CD8-positive, alpha-beta memory T cell (primary cell): ENCODE measurements around the gene SSU72. TPM values are rescaled to one million over a fixed set of nuclear protein-coding genes. Genes with fewer than 3 reads are reported as not detected.

Source experiments
- CTCF ChIA-PET: fragments of 350-600 bp; sonication (Branson Sonifier 250); formaldehyde crosslinking; loops from one replicate; lab custom pipeline; 2021; ENCODE audit warnings: antibody characterized with exemption; lab: Charles Lee
- POLR2A ChIA-PET: fragments of 350-600 bp; sonication (Branson Sonifier 250); formaldehyde crosslinking; loops from one replicate; lab custom pipeline; 2021; ENCODE audit warnings: antibody characterized with exemption; lab: Charles Lee
- DNase-seq, 5 donors: peaks; one replicate each; pipeline versions ENCODE4 v3.0.0 to v3.0.0-alpha.2; 2020 to 2022; ENCODE audit warnings: mixed read lengths in 1 of 5
- H3K27ac ChIP-seq: one replicate; pipeline ENCODE4 v1.7.0; 2013; ENCODE audit warnings: low read depth, mild to moderate bottlenecking, low read length, moderate library complexity
- H3K27me3 ChIP-seq: 2 replicates; pipeline ENCODE4 v1.7.0; 2013; ENCODE audit warnings: low read length, mild to moderate bottlenecking; ENCODE audit not compliant: insufficient read depth, poor library complexity, severe bottlenecking
- H3K36me3 ChIP-seq: 2 replicates; pipeline ENCODE4 v1.7.0; 2013; ENCODE audit warnings: mild to moderate bottlenecking, low read length, moderate library complexity; ENCODE audit not compliant: insufficient read depth
- H3K4me1 ChIP-seq: 2 replicates; pipeline ENCODE4 v1.7.0; 2013; ENCODE audit warnings: mild to moderate bottlenecking, low read length, moderate library complexity; ENCODE audit not compliant: insufficient read depth
- H3K4me3 ChIP-seq: 2 replicates; pipeline ENCODE4 v1.7.0; 2013; ENCODE audit warnings: mild to moderate bottlenecking, low read length
- H3K9me3 ChIP-seq: 2 replicates; pipeline ENCODE4 v1.7.0; 2013; ENCODE audit warnings: mild to moderate bottlenecking, low read length
- H3K27ac Mint-ChIP-seq, 8 donors: one replicate each; pipeline ENCODE4 v1.8.0; 2020 to 2021; ENCODE audit warnings: mixed read lengths in 8 of 8, mild to moderate bottlenecking in 6 of 8, inconsistent platforms in 3 of 8, moderate library complexity in 3 of 8
- H3K27me3 Mint-ChIP-seq, 2 donors: one replicate each; pipeline ENCODE4 v1.8.0; 2020 to 2021; ENCODE audit warnings: mixed read lengths in 2 of 2, mild to moderate bottlenecking in 1 of 2, moderate library complexity in 1 of 2
- H3K36me3 Mint-ChIP-seq, 3 donors: one replicate each; pipeline ENCODE4 v1.8.0; 2020 to 2021; ENCODE audit warnings: mixed read lengths in 3 of 3, inconsistent platforms in 1 of 3, mild to moderate bottlenecking in 1 of 3
- H3K4me1 Mint-ChIP-seq, 3 donors: one replicate each; pipeline ENCODE4 v1.8.0; 2020 to 2021; ENCODE audit warnings: mixed read lengths in 3 of 3, inconsistent platforms in 1 of 3, mild to moderate bottlenecking in 1 of 3
- H3K4me3 Mint-ChIP-seq, 7 donors: one replicate each; pipeline ENCODE4 v1.8.0; 2020 to 2021; ENCODE audit warnings: mixed read lengths in 7 of 7, mild to moderate bottlenecking in 6 of 7, moderate library complexity in 4 of 7, inconsistent platforms in 2 of 7
- H3K9me3 Mint-ChIP-seq, 5 donors: one replicate each; pipeline ENCODE4 v1.8.0; 2020 to 2022; ENCODE audit warnings: mixed read lengths in 5 of 5, mild to moderate bottlenecking in 3 of 5, moderate library complexity in 2 of 5, inconsistent platforms in 1 of 5
- polyA plus RNA-seq: library from polyadenylated mRNA; unstranded; fragments of 300-500 nt; fragmentation: Illumina TruSeq; gene quantifications from one replicate; pipeline ENCODE4 v1.2.3, GENCODE V29; 2021
- total RNA-seq, 2 experiments: library from RNA; stranded (reverse); gene quantifications; one replicate each; pipeline ENCODE4 v1.2.3, GENCODE V29; 2021

SSU72 gene
- total and polyA plus RNA-seq, 3 experiments from 2014 or later = 123 to 231 (median 128) TPM

DNA sequence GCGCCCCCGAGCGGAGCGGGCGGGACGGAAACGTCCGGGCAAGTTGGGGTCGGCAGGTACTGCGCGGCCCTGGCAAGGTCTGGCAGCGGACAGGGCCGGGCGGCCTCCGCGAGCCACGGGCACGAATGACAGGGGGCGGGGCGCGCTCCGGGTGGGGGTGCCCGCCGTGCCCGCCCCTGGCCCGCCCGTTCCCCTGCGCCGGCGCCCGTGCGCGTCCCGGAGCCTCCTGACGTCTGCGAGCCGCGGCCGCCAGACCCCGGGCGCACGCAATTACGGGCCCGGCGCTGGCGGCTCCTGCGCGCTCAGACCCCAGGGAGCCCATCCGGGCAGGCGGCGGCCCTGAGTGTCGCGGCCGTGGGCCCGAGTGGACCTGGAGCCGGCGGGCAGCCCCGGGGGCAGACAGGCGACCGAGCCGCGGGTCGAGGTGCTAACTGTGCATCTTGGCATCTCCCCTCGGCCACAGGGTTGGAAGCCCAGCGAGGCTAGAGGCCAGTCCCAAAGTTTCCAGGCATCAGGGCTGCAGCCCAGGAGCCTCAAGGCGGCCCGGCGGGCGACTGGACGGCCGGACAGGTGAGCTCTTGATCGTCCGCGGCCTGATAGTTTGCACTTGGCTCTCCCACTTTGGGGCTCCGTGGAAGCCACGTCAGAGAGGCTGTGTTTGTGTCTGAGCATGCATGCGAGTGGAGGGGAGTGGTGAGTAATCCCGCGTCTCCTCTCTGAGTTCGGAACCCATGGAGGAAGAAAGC, 41.6 kb upstream of the SSU72 start:
- Mint-ChIP-seq H3K4me3 (peak overlapping the region; percentile 78 to 92 (median 84)), H3K36me3 (peaks cover 0 to 21% (median 0%) of the 10 kb centered on the region in 3 donors), H3K27ac (peak overlapping the region; percentile 50 to 90 (median 84)), H3K27me3 (no peaks in the 10 kb centered on the region), H3K4me1 (peaks cover 21 to 37% (median 22%) of the 10 kb centered on the region in 3 donors), H3K9me3 (peaks cover 0 to 4% (median 0%) of the 10 kb centered on the region in 5 donors)
- Histone ChIP-seq H3K4me1 (peaks cover 30% of the 10 kb centered on the region), H3K27ac (peak overlapping the region; percentile 99), H3K9me3 (no peaks in the 10 kb centered on the region), H3K4me3 (peak overlapping the region; percentile 53), H3K27me3 (no peaks in the 10 kb centered on the region), H3K36me3 (peaks cover 4% of the 10 kb centered on the region)
- POLR2A ChIA-PET = interaction anchor here (0.6 to 4.0 kb wide), 8 partner anchors 10 to 1714 kb away, joined by 3 to 101 read pairs (median 6); partner anchors contain the start of genes AURKAIP1 and CDK11A
- CTCF ChIA-PET = interaction anchor here (2.6 to 3.6 kb wide), 3 partner anchors 13 to 38 kb away, joined by 6 to 29 read pairs (median 17); no protein-coding TSS in a partner anchor
- peak in 3 of 5 donors; percentile 46 to 51 (median 51) for DNase-seq

DNA sequence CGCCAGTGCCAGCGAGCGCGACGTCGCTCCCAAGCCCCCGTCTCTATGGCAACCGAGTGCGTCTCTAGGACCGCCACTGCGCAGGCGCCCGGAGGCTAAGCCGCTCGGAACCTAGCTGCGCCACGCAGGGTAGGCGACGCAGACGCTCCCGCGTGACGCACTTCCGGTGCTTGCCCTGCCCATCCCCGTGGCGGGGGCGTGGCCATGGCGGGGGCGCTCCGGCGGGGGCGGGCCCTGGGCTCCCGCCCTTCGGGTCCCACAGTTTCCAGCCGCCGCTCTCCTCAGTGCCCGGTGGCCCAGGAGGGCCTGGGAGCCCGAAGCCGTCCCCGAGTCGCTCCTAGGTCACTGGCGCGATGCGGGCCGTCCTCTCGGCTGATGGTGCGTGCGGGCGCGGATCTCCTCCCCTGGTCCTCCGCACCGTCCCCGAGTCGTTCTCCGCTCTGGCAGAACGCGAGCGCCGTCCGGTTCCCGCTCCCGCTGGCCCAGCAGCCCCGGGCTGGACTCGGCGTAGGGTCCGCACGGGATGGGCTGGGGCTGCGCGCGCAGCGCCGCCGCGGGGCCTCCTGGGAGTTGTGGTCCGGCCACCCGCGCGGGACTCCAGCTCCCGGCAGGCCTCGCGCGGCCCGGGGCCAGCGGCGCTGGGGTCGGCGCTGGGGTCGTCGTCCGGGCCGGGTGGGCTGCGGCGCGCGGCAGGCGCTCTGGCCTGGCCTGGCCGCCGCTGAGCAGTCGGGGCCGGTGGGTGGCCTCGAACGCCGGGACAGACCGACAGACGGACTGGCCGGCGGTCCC, 40.8 kb upstream of the SSU72 start, which contains the start of gene MIB2:
TSS of gene MIB2 (plus strand) at position 245 of the 789 bp plus-strand sequence. CDS start 7,953 bp downstream, outside the sequence.
- H3K27me3 ChIP-seq = no peaks in the 10 kb centered on the region
- peaks cover 4% of the 10 kb centered on the region for H3K36me3 ChIP-seq
- H3K27ac ChIP-seq = peak within 1 kb of the TSS; percentile 99
- H3K36me3 Mint-ChIP-seq = peaks cover 0 to 21% (median 0%) of the 10 kb centered on the region in 3 donors
- peaks cover 21 to 37% (median 22%) of the 10 kb centered on the region in 3 donors for H3K4me1 Mint-ChIP-seq
- DNase-seq = peak; percentile 98 to 99 (median 99)
- H3K9me3 Mint-ChIP-seq = peaks cover 0 to 4% (median 0%) of the 10 kb centered on the region in 5 donors
- ChIA-PET POLR2A (interaction anchor here (0.6 to 4.0 kb wide), 11 partner anchors 11 to 1715 kb away, joined by 3 to 101 read pairs (median 5); partner anchors contain the start of genes AURKAIP1 and CDK11A), CTCF (interaction anchor here (1.0 to 3.0 kb wide), 3 partner anchors 14 to 429 kb away, joined by 3 to 29 read pairs (median 6); no protein-coding TSS in a partner anchor)
- peak within 1 kb of the TSS; percentile 95 for H3K4me3 ChIP-seq
- H3K27me3 Mint-ChIP-seq = no peaks in the 10 kb centered on the region
- no peaks in the 10 kb centered on the region for H3K9me3 ChIP-seq
- peak within 1 kb of the TSS; percentile 91 to 98 (median 93) for H3K4me3 Mint-ChIP-seq
- H3K27ac Mint-ChIP-seq = peak within 1 kb of the TSS; percentile 97 to 100 (median 98)
- peaks cover 30% of the 10 kb centered on the region for H3K4me1 ChIP-seq

DNA sequence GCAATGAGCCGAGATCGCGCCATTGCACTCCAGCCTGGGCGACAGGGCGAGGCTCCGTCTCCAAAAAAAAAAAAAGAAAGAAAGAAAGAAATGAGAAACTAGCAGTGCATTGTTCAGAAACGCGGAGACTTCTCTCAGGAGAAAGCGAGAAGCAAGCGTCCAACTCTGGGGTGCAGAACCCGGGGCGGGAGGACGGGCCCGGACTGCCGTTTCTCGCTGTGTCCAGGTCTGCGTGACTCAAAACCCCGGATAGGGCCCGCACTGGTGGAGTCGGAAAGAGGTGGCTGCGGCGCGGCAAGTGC, 40.2 kb upstream of the SSU72 start:
- Mint-ChIP-seq H3K36me3 (peaks cover 0 to 21% (median 0%) of the 10 kb centered on the region in 3 donors), H3K9me3 (peaks cover 0 to 4% (median 0%) of the 10 kb centered on the region in 5 donors), H3K4me3 (peak overlapping the region; percentile 91 to 98 (median 93)), H3K27ac (peak overlapping the region; percentile 97 to 100 (median 98)), H3K27me3 (no peaks in the 10 kb centered on the region), H3K4me1 (peaks cover 21 to 37% (median 22%) of the 10 kb centered on the region in 3 donors)
- POLR2A ChIA-PET = interaction anchor here (1.0 to 4.0 kb wide), 5 partner anchors 11 to 240 kb away, joined by 4 to 101 read pairs (median 8); partner anchors contain the start of gene AURKAIP1
- peak overlapping the region; percentile 95 for H3K4me3 ChIP-seq
- H3K9me3 ChIP-seq = no peaks in the 10 kb centered on the region
- no peak for DNase-seq
- H3K36me3 ChIP-seq = peaks cover 4% of the 10 kb centered on the region
- peak overlapping the region; percentile 99 for H3K27ac ChIP-seq
- CTCF ChIA-PET = interaction anchor here (1.0 to 3.0 kb wide), 3 partner anchors 15 to 430 kb away, joined by 3 to 29 read pairs (median 6); no protein-coding TSS in a partner anchor
- H3K4me1 ChIP-seq = peaks cover 30% of the 10 kb centered on the region
- no peaks in the 10 kb centered on the region for H3K27me3 ChIP-seq

DNA sequence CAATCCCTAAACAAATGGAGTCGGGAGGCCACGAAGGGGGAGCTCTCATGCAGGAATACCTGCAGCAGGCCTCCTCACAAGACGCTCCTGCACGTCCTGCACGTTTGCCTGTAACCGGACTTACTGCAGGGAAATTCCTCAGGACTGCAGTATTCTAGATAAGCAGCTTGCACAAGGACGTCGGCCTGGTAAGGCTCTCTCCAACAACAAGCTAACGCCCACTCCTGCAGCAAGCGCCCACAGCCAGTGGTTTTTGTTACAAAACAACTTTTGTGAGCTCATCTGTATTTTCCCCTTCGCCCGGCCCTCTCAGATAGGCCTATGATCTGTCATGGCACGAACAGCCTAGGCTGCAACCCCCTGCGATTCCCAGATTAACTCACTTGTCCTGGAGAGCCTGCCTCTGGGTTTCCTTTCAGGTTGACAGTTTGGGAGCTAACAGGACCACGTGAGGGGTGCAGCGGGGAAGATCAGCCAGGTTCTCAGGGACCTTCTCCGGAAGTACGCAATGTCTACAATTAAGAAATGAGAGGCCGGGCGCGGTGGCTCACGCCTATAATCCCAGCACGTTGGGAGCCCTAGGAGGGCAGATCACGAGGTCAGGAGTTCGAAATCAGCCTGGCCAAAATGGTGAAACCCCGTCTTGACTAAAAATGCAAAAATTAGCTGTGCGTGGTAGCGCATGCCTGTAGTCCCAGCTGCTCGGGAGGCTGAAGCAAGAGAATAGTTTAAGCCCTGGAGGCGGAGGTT, 39.7 kb upstream of the SSU72 start:
- peak overlapping the region; percentile 97 to 100 (median 98) for H3K27ac Mint-ChIP-seq
- Histone ChIP-seq H3K4me3 (peak overlapping the region; percentile 95), H3K27me3 (no peaks in the 10 kb centered on the region), H3K9me3 (no peaks in the 10 kb centered on the region), H3K36me3 (peaks cover 4% of the 10 kb centered on the region), H3K4me1 (peaks cover 30% of the 10 kb centered on the region), H3K27ac (peak overlapping the region; percentile 99)
- POLR2A ChIA-PET = interaction anchor here (0.6 to 4.0 kb wide), 8 partner anchors 12 to 295 kb away, joined by 3 to 101 read pairs (median 5); partner anchors contain the start of gene AURKAIP1
- CTCF ChIA-PET = interaction anchor here (0.7 to 3.0 kb wide), 6 partner anchors 15 to 430 kb away, joined by 3 to 29 read pairs (median 4); no protein-coding TSS in a partner anchor
- H3K4me3 Mint-ChIP-seq = peak overlapping the region; percentile 91 to 98 (median 93)
- H3K4me1 Mint-ChIP-seq = peaks cover 21 to 37% (median 22%) of the 10 kb centered on the region in 3 donors
- peak in 4 of 5 donors; percentile 50 to 78 (median 62) for DNase-seq
- peaks cover 0 to 4% (median 0%) of the 10 kb centered on the region in 5 donors for H3K9me3 Mint-ChIP-seq
- H3K36me3 Mint-ChIP-seq = peaks cover 0 to 21% (median 0%) of the 10 kb centered on the region in 3 donors
- no peaks in the 10 kb centered on the region for H3K27me3 Mint-ChIP-seq

- Histone ChIP-seq H3K9me3 (no peaks in the 10 kb centered on the region), H3K4me1 (peaks cover 30% of the 10 kb centered on the region), H3K27me3 (no peaks in the 10 kb centered on the region), H3K27ac (peak overlapping the region; percentile 99), H3K4me3 (peak overlapping the region; percentile 95), H3K36me3 (peaks cover 4% of the 10 kb centered on the region)
- Mint-ChIP-seq H3K9me3 (peaks cover 0 to 4% (median 0%) of the 10 kb centered on the region in 5 donors), H3K36me3 (peaks cover 0 to 21% (median 0%) of the 10 kb centered on the region in 3 donors), H3K4me3 (peak overlapping the region; percentile 91 to 98 (median 93)), H3K27ac (peak overlapping the region; percentile 63 to 100 (median 98)), H3K4me1 (peaks cover 21 to 37% (median 22%) of the 10 kb centered on the region in 3 donors), H3K27me3 (no peaks in the 10 kb centered on the region)
- no peak for DNase-seq
- ChIA-PET CTCF (interaction anchor here (0.7 to 3.0 kb wide), 5 partner anchors 16 to 295 kb away, joined by 3 to 29 read pairs (median 4); no protein-coding TSS in a partner anchor), POLR2A (interaction anchor here (0.6 to 4.0 kb wide), 7 partner anchors 13 to 295 kb away, joined by 3 to 101 read pairs (median 6); partner anchors contain the start of gene AURKAIP1)
Observed at GRCh38 chr1:1613509-1614082, 38.9 kb upstream of the SSU72 start.

GRCh38 chr1:1612104-1612400, 37.4 kb upstream of the SSU72 start:
- H3K36me3 ChIP-seq = no peaks in the 10 kb centered on the region
- H3K4me1 ChIP-seq = peaks cover 29% of the 10 kb centered on the region
- H3K27me3 Mint-ChIP-seq = no peaks in the 10 kb centered on the region
- peak overlapping the region in 4 of 8 donors; percentile 18 to 74 (median 68) for H3K27ac Mint-ChIP-seq
- CTCF ChIA-PET = no interaction called here
- no peak overlapping the region for H3K27ac ChIP-seq
- H3K4me1 Mint-ChIP-seq = peaks cover 22 to 36% (median 25%) of the 10 kb centered on the region in 3 donors
- H3K36me3 Mint-ChIP-seq = peaks cover 0 to 14% (median 0%) of the 10 kb centered on the region in 3 donors
- no peaks in the 10 kb centered on the region for H3K27me3 ChIP-seq
- no peaks in the 10 kb centered on the region for H3K9me3 ChIP-seq
- no peak overlapping the region for H3K4me3 ChIP-seq
- H3K9me3 Mint-ChIP-seq = peaks cover 0 to 2% (median 0%) of the 10 kb centered on the region in 5 donors
- DNase-seq = no peak
- POLR2A ChIA-PET = interaction anchor here (0.7 kb wide), 1 partner anchor 496 kb away, joined by 3 read pairs; the partner anchor contains the start of gene C1orf159
- peak overlapping the region in 3 of 7 donors; percentile 7 to 88 (median 48) for H3K4me3 Mint-ChIP-seq
